Mononuclear cell (primary cell): Measurements from ENCODE around the gene DET1. TPM values are rescaled to one million over a fixed set of nuclear protein-coding genes. Genes with fewer than 3 reads are reported as not detected.
"Not testable (repeated sequence)": the region's sequence is repeated elsewhere in the genome, so short reads cannot be mapped to it uniquely, and the experiment has no call there.

Experiments
- H3K27me3 ChIP-seq: 2 replicates; pipeline ENCODE4 v1.6.0; 2011; ENCODE audit warnings: low read length, control low read depth; ENCODE audit not compliant: insufficient read depth
- H3K4me1 ChIP-seq: 2 replicates; pipeline ENCODE4 v1.5.1; 2011; ENCODE audit warnings: mild to moderate bottlenecking, low read length, control low read depth; ENCODE audit not compliant: insufficient read depth
- H3K4me3 ChIP-seq: 2 replicates; pipeline ENCODE4 v1.5.1; 2011; ENCODE audit warnings: mild to moderate bottlenecking, low read length, moderate library complexity
- H3K9me3 ChIP-seq: 2 replicates; pipeline ENCODE4 v1.5.1; 2011; ENCODE audit warnings: low read depth, mild to moderate bottlenecking, control low read depth, low read length
- total RNA-seq: library from RNA; depleted of rRNA; stranded (reverse); fragments of >200 nt; gene quantifications from one replicate; pipeline ENCODE4 v1.2.3, GENCODE V29; 2012

The DET1 gene
- total RNA-seq: 2.2 TPM

DNA sequence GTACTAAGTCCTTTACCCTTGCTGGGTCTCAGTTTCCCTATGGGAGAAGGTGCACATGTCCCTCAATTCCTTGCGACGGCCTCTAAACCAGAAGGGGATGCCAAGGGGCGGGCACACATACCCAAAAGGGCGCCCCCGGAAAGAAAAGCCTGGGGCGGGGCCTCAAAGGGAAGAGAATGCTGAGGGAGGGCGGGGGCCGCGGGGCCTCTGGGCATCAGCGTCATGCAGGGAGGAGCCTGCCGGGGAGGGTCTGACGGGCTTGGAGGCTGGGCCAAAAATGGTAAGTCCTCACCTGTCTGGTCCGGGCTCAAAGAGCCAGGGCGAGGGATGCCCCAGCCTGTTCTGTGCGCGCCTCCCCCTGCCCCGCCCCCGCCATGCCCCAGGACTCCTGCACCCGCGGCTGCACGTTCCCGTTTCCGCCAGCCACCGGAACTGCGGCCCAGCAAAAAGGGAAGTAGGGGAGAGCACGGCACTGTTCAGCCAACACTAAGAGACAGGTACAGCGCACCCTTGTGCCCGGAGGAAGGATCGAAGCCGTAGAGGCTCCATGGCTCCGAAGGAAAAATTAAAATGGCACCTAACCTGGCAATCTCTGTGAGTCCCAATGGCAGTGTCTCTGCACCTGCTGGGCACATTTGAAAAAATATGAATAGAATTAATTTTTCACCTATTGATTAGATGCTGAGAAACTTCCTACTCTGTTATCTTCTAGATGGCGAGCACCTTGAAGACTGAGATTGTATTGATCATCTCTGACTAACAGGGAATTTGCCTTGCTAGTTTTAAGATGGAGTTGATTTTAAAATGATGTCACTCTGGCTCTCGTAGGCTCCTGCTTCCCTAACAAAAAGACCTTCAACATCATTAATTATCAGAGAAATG, at the start of gene DET1:
TSS of gene DET1 (minus strand) at position 434 of the 882 bp plus-strand sequence. CDS start 14,976 bp downstream, outside the sequence.
- H3K9me3 ChIP-seq: no peaks in the 10 kb centered on the region
- H3K27me3 ChIP-seq: no peaks in the 10 kb centered on the region
- H3K4me3 ChIP-seq: peak within 1 kb of the TSS; percentile 70
- H3K4me1 ChIP-seq: peaks cover 6% of the 10 kb centered on the region

DNA sequence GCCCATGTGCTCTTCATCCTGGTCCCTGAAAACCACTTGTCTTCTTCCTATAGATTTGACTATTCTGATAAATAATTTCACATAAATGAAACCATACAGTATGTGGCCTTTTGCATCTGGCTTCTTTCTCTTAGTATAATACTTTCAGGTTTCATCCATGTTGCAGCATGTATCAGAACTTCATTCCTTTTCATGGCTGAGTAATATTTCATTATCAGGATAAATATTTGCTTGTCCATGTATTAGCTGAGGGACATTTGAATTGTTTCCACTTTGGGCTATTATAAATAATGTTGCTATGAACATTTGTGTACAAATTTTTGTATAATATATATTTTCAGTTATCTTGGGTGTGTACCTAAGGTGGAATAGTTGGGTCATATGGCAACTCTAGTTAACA, 44.9 kb upstream of the DET1 start:
- H3K27me3 ChIP-seq: peaks cover 9% of the 10 kb centered on the region
- no peak overlapping the region for H3K4me3 ChIP-seq
- H3K4me1 ChIP-seq: no peaks in the 10 kb centered on the region
- H3K9me3 ChIP-seq: no peaks in the 10 kb centered on the region

DNA sequence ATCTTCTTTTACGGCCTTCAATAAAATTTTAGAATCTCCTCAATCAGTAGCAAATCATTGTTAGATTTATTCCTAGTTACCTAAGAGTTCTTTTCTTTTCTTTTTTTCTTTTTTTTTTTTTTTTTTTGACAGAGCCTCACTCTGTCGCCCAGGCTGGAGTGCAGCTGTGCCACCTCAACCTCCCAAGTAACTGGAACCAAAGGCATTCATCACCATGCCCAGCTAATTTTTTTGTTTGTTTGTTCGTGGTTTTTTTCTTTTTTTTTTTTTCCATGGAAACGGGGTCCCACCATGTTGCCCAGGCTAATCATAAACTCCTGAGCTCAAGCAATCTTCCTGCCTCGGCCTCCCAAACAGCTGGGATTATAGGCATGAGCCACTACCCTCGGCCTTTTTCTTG, 44.3 kb upstream of the DET1 start:
- Histone ChIP-seq H3K9me3 (no peaks in the 10 kb centered on the region), H3K4me1 (no peaks in the 10 kb centered on the region), H3K27me3 (peaks cover 9% of the 10 kb centered on the region), H3K4me3 (no peak overlapping the region)

DNA sequence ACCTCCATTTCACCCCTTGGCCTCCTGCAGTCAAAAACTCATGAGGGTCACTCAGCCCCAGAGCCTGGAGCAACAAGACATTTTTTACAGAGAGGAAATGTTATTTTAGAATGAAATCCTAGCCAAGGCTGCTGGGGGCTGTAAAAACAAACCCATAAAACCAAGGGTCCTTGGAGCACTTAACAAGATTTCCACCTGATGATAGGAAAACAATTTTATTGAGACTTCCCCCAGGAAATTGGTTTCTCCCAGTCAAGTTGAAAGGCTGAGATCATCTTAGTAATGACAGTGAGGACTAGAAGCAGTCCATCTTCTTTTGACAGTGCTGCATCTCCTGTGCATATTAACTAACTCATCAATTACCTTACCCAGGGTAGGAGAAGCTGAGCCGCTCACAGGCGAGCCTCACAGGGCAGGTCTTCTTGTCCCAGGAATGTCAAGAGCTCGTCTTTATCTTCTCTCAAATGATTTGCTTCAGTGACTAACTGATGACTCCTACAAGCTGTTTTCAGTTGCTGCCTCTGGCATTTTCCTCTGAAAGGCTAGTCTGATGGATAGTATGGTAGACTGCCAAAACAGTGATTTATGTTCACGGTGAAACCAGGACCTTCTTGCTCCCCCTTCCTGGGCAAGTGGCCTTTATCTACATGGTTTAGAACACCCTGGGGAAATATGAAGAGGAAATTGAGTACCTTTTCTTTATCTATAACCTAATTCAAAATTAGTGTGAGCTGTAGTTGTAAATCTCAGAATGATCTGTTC, 40.1 kb upstream of the DET1 start:
- Histone ChIP-seq H3K9me3 (no peaks in the 10 kb centered on the region), H3K4me3 (no peak overlapping the region)

DNA sequence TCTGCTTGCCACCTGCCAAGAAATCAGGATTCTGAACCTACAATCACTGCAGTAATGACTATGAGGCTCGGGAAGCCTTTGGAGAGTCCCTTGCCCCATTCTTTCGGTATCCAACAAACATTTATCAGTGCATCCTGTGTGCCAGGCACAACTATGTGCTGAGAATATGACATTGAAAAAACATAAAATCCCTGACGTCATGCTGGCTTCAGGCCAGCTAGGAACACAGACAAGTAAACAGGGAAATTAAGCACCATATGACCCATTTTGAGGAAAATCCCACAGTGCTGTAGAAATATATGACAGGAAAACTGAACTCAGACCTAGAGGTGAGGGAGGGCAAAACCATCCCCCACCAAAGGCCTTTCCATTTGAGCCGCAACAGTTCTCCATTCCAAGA, 34.1 kb upstream of the DET1 start:
- no peaks in the 10 kb centered on the region for H3K9me3 ChIP-seq
- H3K27me3 ChIP-seq: no peaks in the 10 kb centered on the region
- H3K4me1 ChIP-seq: no peaks in the 10 kb centered on the region
- no peak overlapping the region for H3K4me3 ChIP-seq

More for the DNA sequence above, 40.1 kb upstream of the DET1 start:
- Histone ChIP-seq H3K4me1 (no peaks in the 10 kb centered on the region), H3K27me3 (peaks cover 3% of the 10 kb centered on the region)

DNA sequence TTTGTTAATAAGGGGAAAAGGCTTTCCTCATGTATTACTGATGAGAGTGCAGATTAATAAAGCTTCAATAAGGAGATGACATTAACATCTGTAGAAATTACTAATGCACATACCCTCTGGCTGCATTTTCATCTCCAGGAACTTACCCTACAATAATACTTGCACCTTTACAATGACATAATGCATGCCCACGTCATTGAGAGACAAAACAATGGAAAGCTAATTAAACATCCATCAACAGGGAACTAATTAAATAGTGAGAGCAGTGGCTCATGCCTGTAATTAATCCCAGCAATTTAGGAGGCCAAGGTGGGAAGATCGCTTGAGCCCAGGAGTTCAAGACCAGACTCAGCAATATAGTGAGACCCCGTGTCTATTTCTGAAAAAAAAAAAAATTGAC, 32.8 kb upstream of the DET1 start:
- no peak overlapping the region for H3K4me3 ChIP-seq
- no peaks in the 10 kb centered on the region for H3K27me3 ChIP-seq

DNA sequence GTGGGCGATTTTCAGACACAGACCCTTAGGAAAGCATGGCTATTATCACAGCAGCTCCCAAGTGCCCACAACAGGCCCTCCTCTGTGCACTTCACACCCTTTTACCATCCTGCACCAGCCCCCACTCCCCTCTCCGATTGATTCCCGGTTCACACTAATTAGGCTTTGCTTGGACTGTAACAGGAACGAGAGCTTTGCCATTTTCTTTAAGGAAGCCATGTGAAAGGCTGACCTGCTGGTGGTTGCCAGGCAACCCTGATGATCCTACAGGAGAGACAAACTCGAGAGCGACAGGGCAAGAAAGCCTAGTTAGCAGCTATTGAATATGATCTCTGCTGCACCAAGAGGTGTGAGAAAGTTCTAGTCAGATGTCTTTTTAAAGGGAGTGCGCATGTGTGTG, 28.2 kb upstream of the DET1 start:
- H3K27me3 ChIP-seq: no peaks in the 10 kb centered on the region
- no peaks in the 10 kb centered on the region for H3K4me1 ChIP-seq

More for the DNA sequence above, 32.8 kb upstream of the DET1 start:
- Histone ChIP-seq H3K4me1 (no peaks in the 10 kb centered on the region), H3K9me3 (no peaks in the 10 kb centered on the region)

DNA sequence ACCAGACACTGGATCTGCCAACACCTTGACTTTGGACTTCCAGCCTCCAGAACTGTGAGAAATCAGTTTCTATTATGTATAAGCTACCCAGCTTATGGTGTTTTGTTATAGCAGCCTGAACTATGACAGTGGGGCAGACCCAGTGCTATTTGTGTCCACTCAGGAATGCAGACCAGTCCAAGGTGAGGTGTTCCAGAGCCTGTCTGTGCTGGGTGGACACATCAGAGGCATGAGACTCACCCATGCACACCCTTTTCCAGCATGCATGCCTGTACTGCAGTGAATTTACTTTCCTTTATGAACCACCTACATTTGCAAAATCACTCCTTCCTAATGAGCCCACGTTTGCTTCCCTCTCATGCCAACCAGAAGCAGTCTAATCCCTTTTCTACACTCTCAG, 27.6 kb upstream of the DET1 start:
- Histone ChIP-seq H3K27me3 (no peaks in the 10 kb centered on the region), H3K9me3 (no peaks in the 10 kb centered on the region), H3K4me3 (no peak overlapping the region), H3K4me1 (no peaks in the 10 kb centered on the region)

More for the DNA sequence above, 28.2 kb upstream of the DET1 start:
- H3K9me3 ChIP-seq: no peaks in the 10 kb centered on the region
- H3K4me3 ChIP-seq: no peak overlapping the region

DNA sequence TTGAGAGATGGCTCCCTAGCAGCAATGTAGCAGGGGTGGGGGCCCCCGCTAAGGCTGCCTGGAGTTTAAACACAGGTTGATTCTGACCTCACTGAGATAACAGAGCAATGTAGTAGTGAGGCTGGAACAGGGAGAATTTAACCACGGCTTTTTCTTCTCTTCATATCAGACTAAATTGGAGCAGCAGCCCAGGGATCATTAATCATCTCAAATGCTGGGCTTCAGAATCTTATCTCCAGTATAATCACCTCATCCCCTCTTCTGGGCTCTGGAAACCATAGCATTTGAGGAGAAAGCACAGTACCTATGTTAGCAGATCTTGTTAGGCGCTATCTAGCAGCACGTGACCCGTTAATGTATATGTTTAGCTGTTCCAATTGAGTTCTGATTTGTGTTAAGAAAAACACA, 25.4 kb upstream of the DET1 start:
- H3K4me3 ChIP-seq: no peak overlapping the region
- no peaks in the 10 kb centered on the region for H3K27me3 ChIP-seq
- no peaks in the 10 kb centered on the region for H3K9me3 ChIP-seq

DNA sequence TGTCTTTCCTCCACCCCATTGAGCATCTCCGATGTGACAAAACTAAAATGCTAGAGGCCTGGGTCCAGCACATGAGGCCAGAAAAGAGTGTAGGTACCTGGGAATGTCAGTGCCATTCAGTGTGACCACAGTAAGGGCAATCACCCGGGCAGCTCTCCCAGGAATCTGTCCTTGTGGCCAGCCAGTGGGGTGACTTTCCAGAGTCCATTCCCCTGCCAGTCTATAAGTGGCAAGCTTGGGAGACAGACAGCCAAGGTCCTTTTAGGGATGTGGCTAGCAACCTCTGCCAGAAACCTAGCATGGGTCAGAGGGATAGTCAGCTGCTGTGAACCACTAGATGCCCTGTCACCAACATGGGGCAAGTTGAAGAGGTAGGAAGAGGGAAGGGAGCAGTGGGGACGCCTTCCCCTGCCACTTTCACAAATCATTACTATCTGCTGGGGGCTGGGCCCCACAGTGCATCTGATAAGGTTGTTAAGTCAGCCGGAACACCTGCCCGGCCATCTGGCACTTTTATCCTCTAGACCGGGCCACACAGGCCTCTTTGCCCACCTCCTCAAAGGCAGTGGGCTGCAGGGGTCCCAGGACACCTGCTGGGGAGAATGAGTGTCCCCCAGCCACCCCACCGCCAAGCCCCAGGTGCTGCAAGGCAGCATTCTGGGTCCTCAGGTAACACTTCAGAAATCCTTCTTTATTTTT, 24.8 kb upstream of the DET1 start:
- Histone ChIP-seq H3K27me3 (no peaks in the 10 kb centered on the region), H3K4me1 (no peaks in the 10 kb centered on the region), H3K4me3 (no peak overlapping the region), H3K9me3 (no peaks in the 10 kb centered on the region)

More for the DNA sequence above, 25.4 kb upstream of the DET1 start:
- H3K4me1 ChIP-seq: no peaks in the 10 kb centered on the region

DNA sequence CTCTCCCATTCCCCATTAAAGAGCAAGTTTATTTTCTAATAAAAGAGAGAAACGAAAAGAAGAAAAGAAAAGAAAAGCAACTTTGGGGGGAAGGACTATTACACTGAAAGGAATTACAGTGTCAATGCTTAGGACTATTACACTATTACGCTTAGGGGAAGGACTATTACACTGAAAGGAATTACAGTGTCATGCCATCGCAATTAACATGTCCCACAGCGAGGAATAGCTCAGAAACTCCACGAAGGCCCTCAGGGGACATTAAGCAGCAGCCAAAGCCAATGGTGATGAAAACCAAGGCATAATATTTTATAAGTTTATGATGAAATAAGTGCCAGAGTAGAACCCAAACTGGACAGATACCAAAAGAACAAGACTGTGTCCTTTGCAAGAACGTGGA, 22.1 kb upstream of the DET1 start:
- Histone ChIP-seq H3K4me1 (no peaks in the 10 kb centered on the region), H3K27me3 (no peaks in the 10 kb centered on the region), H3K4me3 (no peak overlapping the region), H3K9me3 (no peaks in the 10 kb centered on the region)

DNA sequence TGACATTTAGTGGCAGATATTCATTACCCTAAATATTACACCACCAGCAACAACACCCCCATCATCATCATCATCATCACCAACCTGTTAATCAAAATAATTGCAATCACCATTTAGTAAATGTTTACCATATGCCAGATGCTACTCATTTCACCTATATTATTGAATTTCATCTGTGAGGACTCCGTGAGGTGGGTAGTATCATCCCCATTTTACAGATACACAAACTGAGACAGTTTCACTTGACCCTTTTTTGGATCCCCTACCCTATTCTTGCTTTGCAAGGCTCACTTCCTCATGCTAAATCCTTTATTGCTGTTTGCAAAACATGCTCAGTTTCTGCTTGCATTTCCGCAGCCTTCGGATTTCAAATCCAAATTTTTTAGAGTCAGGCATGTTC, 18.3 kb upstream of the DET1 start:
- Histone ChIP-seq H3K4me3 (no peak overlapping the region), H3K27me3 (no peaks in the 10 kb centered on the region), H3K9me3 (no peaks in the 10 kb centered on the region), H3K4me1 (no peaks in the 10 kb centered on the region)

DNA sequence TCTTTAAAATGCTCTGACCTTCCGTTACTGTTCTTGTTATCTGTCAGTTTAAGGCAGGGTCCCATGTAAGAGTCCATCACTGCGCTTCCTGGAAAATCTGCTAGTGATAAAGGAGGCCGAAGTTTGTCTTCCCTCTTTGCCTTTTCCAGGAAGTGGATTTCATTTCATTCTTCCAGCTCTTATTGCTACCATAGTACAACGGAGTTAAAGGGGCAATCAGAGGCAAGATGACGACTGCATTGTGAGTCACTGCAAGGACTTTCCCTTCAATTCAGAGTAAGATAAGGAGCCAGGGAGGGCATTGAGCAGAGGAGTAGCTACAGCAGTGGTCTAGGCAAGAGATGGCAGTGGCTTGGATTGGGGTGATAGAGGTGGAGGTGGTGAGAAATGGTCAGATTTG, 17.2 kb upstream of the DET1 start:
- Histone ChIP-seq H3K9me3 (no peaks in the 10 kb centered on the region), H3K27me3 (no peaks in the 10 kb centered on the region), H3K4me3 (no peak overlapping the region), H3K4me1 (no peaks in the 10 kb centered on the region)

DNA sequence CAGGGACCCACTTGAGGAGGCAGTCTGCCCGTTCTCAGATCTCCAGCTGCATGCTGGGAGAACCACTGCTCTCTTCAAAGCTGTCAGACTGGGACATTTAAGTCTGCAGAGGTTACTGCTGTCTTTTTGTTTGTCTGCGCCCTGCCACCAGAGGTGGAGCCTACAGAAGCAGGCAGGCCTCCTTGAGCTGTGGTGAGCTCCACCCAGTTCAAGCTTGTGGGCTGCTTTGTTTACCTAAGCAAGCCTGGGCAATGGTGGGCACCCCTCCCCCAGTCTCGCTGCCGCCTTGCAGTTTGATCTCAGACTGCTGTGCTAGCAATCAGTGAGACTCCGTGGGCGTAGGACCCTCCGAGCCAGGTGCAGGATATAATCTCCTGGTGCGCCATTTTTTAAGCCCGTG, 13.1 kb upstream of the DET1 start:
- not testable (repeated sequence) for H3K4me1 ChIP-seq, H3K27me3 ChIP-seq, H3K4me3 ChIP-seq, H3K9me3 ChIP-seq

DNA sequence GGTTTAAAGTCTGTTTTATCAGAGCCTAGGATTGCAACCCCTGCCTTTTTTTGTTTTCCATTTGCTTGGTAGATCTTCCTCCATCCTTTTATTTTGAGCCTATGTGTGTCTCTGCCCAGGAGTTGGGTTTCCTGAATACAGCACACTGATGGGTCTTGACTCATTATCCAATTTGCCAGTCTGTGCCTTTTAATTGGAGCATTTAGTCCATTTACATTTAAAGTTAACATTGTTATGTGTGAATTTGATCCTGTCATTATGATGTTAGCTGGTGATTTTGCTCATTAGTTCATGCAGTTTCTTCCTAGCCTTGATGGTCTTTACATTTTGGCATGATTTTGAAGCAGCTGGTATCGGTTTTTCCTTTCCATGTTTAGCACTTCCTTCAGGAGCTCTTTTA, 11.5 kb upstream of the DET1 start:
- H3K4me3 ChIP-seq, H3K27me3 ChIP-seq, H3K9me3 ChIP-seq: not testable (repeated sequence)

More for the DNA sequence above, 11.5 kb upstream of the DET1 start:
- not testable (repeated sequence) for H3K4me1 ChIP-seq
